GM18519 (cell line): ENCODE measurements around the gene TDRD9.

ENCODE experiments used
- ATAC-seq: cut with Tn5 transposase; IDR thresholded peaks from one replicate; pipeline ENCODE4 v1.9.1; 2021; ENCODE audit warnings: mild to moderate bottlenecking, moderate library complexity; ENCODE audit not compliant: unreplicated experiment, low FRiP score

The TDRD9 gene

GRCh38 chr14:104019029-104019428 lies 90.8 kb downstream of the TDRD9 start:
- ATAC-seq: no peak

GRCh38 chr14:104019806-104020205 lies 91.5 kb downstream of the TDRD9 start:
- ATAC-seq: no peak

GRCh38 chr14:104020471-104020870 lies 92.2 kb downstream of the TDRD9 start:
- ATAC-seq: no peak

GRCh38 chr14:104023325-104024055 lies 95.2 kb downstream of the TDRD9 start:
- no peak for ATAC-seq

GRCh38 chr14:104025534-104025933 lies 97.3 kb downstream of the TDRD9 start:
- ATAC-seq: no peak

GRCh38 chr14:104026024-104026423 lies 97.8 kb downstream of the TDRD9 start:
- no peak for ATAC-seq

- ATAC-seq: no peak
Measured at GRCh38 chr14:104030958-104031357, 102.7 kb downstream of the TDRD9 start.

GRCh38 chr14:104031384-104031783 lies 103.1 kb downstream of the TDRD9 start:
- ATAC-seq: no peak

GRCh38 chr14:104034976-104035699 lies 106.9 kb downstream of the TDRD9 start:
- ATAC-seq: no peak

GRCh38 chr14:104036212-104036611 lies 108.0 kb downstream of the TDRD9 start:
- ATAC-seq: no peak

- ATAC-seq: no peak
Measured at GRCh38 chr14:104037074-104037473, 108.8 kb downstream of the TDRD9 start.

- no peak for ATAC-seq
Measured at GRCh38 chr14:104037903-104038302, 109.6 kb downstream of the TDRD9 start.

GRCh38 chr14:104039214-104039613 lies 111.0 kb downstream of the TDRD9 start:
- ATAC-seq: no peak

GRCh38 chr14:104040539-104040938 lies 112.3 kb downstream of the TDRD9 start:
- ATAC-seq: no peak

GRCh38 chr14:104041430-104042104 lies 113.3 kb downstream of the TDRD9 start:
- ATAC-seq: no peak

GRCh38 chr14:104044016-104044415 lies 115.8 kb downstream of the TDRD9 start:
- ATAC-seq: no peak

GRCh38 chr14:104047761-104048160 lies 119.5 kb downstream of the TDRD9 start:
- ATAC-seq: no peak

- no peak for ATAC-seq
Measured at GRCh38 chr14:104048758-104049507, 120.7 kb downstream of the TDRD9 start.

GRCh38 chr14:104049576-104050240 lies 121.5 kb downstream of the TDRD9 start:
- ATAC-seq: no peak

GRCh38 chr14:104051092-104051813 lies 123.0 kb downstream of the TDRD9 start:
- no peak for ATAC-seq
